ENCODE measurements around the gene MYO9B. TPM values are rescaled to one million over a fixed set of nuclear protein-coding genes. Genes with fewer than 3 reads are reported as not detected.
"Not testable (repeated sequence)": the region's sequence is repeated elsewhere in the genome, so short reads cannot be mapped to it uniquely, and the experiment has no call there.

MYO9B gene
- total RNA-seq, 2 experiments from 2014 or later = 73.1 to 78.6 TPM

GRCh38 chr19:17125728-17126677 lies 50.4 kb downstream of the MYO9B start:
- intact Hi-C loops (cut with micrococcal nuclease) = loop anchor here (1.0 to 5.0 kb wide), 6 partner anchors 9 to 111 kb away; partner anchors contain the start of genes HAUS8 and MYO9B
- Mint-ChIP-seq H3K36me3 (ENCODE audit: low read depth) (peaks cover 7% of the 10 kb centered on the region), H3K4me3 (peak overlapping the region; percentile 72), H3K27ac (peak overlapping the region; percentile 95), H3K27me3 (ENCODE audit: low read depth) (no peaks in the 10 kb centered on the region), H3K4me1 (ENCODE audit: low read depth) (peaks cover 38% of the 10 kb centered on the region), H3K9me3 (no peaks in the 10 kb centered on the region)
- peak; percentile 79 for DNase-seq
- CTCF ChIA-PET = interaction anchor here (0.5 to 1.4 kb wide), 9 partner anchors 8 to 592 kb away, joined by 3 to 5 read pairs (median 3); no protein-coding TSS in a partner anchor

GRCh38 chr19:17127671-17128070 lies 52.1 kb downstream of the MYO9B start:
- Mint-ChIP-seq H3K4me1 (ENCODE audit: low read depth) (peaks cover 33% of the 10 kb centered on the region), H3K27me3 (ENCODE audit: low read depth) (no peaks in the 10 kb centered on the region), H3K27ac (no peak overlapping the region), H3K9me3 (no peaks in the 10 kb centered on the region), H3K36me3 (ENCODE audit: low read depth) (peaks cover 6% of the 10 kb centered on the region), H3K4me3 (no peak overlapping the region)
- CTCF ChIA-PET = no interaction called here
- intact Hi-C loops (cut with micrococcal nuclease) = loop anchor here (5.0 kb wide), 1 partner anchor 110 kb away; no protein-coding TSS in a partner anchor
- DNase-seq = no peak

GRCh38 chr19:17128403-17128802 lies 52.8 kb downstream of the MYO9B start:
- CTCF ChIA-PET = no interaction called here
- intact Hi-C loops (cut with micrococcal nuclease) = loop anchor here (5.0 kb wide), 1 partner anchor 109 kb away; no protein-coding TSS in a partner anchor
- DNase-seq = no peak
- Mint-ChIP-seq H3K36me3 (ENCODE audit: low read depth) (peaks cover 6% of the 10 kb centered on the region), H3K27me3 (ENCODE audit: low read depth) (no peaks in the 10 kb centered on the region), H3K4me1 (ENCODE audit: low read depth) (peaks cover 33% of the 10 kb centered on the region), H3K4me3 (no peak overlapping the region), H3K27ac (no peak overlapping the region), H3K9me3 (no peaks in the 10 kb centered on the region)

GRCh38 chr19:17128820-17129219 lies 53.2 kb downstream of the MYO9B start:
- no peak for DNase-seq
- Mint-ChIP-seq H3K27ac (no peak overlapping the region), H3K4me3 (no peak overlapping the region), H3K9me3 (no peaks in the 10 kb centered on the region), H3K4me1 (ENCODE audit: low read depth) (peaks cover 33% of the 10 kb centered on the region), H3K36me3 (ENCODE audit: low read depth) (peaks cover 6% of the 10 kb centered on the region), H3K27me3 (ENCODE audit: low read depth) (no peaks in the 10 kb centered on the region)
- intact Hi-C loops (cut with micrococcal nuclease) = loop anchor here (5.0 kb wide), 1 partner anchor 108 kb away; no protein-coding TSS in a partner anchor
- CTCF ChIA-PET = no interaction called here

GRCh38 chr19:17129377-17129776 lies 53.8 kb downstream of the MYO9B start:
- intact Hi-C loops (cut with micrococcal nuclease) = loop anchor here (5.0 kb wide), 1 partner anchor 108 kb away; no protein-coding TSS in a partner anchor
- CTCF ChIA-PET = no interaction called here
- no peaks in the 10 kb centered on the region for H3K27me3 Mint-ChIP-seq (ENCODE audit: low read depth)
- no peak overlapping the region for H3K4me3 Mint-ChIP-seq
- peaks cover 6% of the 10 kb centered on the region for H3K36me3 Mint-ChIP-seq (ENCODE audit: low read depth)
- peaks cover 36% of the 10 kb centered on the region for H3K4me1 Mint-ChIP-seq (ENCODE audit: low read depth)
- H3K27ac Mint-ChIP-seq = no peak overlapping the region
- no peaks in the 10 kb centered on the region for H3K9me3 Mint-ChIP-seq
- DNase-seq = no peak

GRCh38 chr19:17135001-17135853 lies 59.6 kb downstream of the MYO9B start:
- no peak overlapping the region for H3K27ac Mint-ChIP-seq
- peak overlapping the region; percentile 32 for H3K4me3 Mint-ChIP-seq
- intact Hi-C loops (cut with micrococcal nuclease) = loop anchor here (1.0 to 2.0 kb wide), 2 partner anchors 10 to 60 kb away; partner anchors contain the start of genes HAUS8 and MYO9B

GRCh38 chr19:17136021-17136420 lies 60.4 kb downstream of the MYO9B start:
- intact Hi-C loops (cut with micrococcal nuclease) = no loop called here
- CTCF ChIA-PET = interaction anchor here (0.6 to 0.7 kb wide), 2 partner anchors 17 to 34 kb away, joined by 3 read pairs; no protein-coding TSS in a partner anchor
- no peak overlapping the region for H3K27ac Mint-ChIP-seq
- H3K4me1 Mint-ChIP-seq (ENCODE audit: low read depth) = peaks cover 14% of the 10 kb centered on the region
- H3K27me3 Mint-ChIP-seq (ENCODE audit: low read depth) = no peaks in the 10 kb centered on the region
- H3K9me3 Mint-ChIP-seq = no peaks in the 10 kb centered on the region
- no peak overlapping the region for H3K4me3 Mint-ChIP-seq
- DNase-seq = no peak
- peaks cover 8% of the 10 kb centered on the region for H3K36me3 Mint-ChIP-seq (ENCODE audit: low read depth)

More at GRCh38 chr19:17135001-17135853, 59.6 kb downstream of the MYO9B start:
- Mint-ChIP-seq H3K9me3 (no peaks in the 10 kb centered on the region), H3K27me3 (ENCODE audit: low read depth) (no peaks in the 10 kb centered on the region), H3K4me1 (ENCODE audit: low read depth) (peaks cover 17% of the 10 kb centered on the region), H3K36me3 (ENCODE audit: low read depth) (peaks cover 8% of the 10 kb centered on the region)
- CTCF ChIA-PET = interaction anchor here (0.6 to 0.7 kb wide), 2 partner anchors 17 to 33 kb away, joined by 3 read pairs; no protein-coding TSS in a partner anchor
- DNase-seq = peak; percentile 67

GRCh38 chr19:17136617-17137016 lies 61.0 kb downstream of the MYO9B start:
- H3K9me3 Mint-ChIP-seq = no peaks in the 10 kb centered on the region
- no peaks in the 10 kb centered on the region for H3K27me3 Mint-ChIP-seq (ENCODE audit: low read depth)
- H3K4me1 Mint-ChIP-seq (ENCODE audit: low read depth) = peaks cover 14% of the 10 kb centered on the region
- intact Hi-C loops (cut with micrococcal nuclease) = no loop called here
- H3K27ac Mint-ChIP-seq = no peak overlapping the region
- peaks cover 8% of the 10 kb centered on the region for H3K36me3 Mint-ChIP-seq (ENCODE audit: low read depth)
- H3K4me3 Mint-ChIP-seq = no peak overlapping the region
- no peak for DNase-seq
- CTCF ChIA-PET = no interaction called here

- Mint-ChIP-seq H3K9me3 (no peaks in the 10 kb centered on the region), H3K36me3 (ENCODE audit: low read depth) (peaks cover 8% of the 10 kb centered on the region), H3K4me3 (no peak overlapping the region), H3K27me3 (ENCODE audit: low read depth) (no peaks in the 10 kb centered on the region), H3K27ac (no peak overlapping the region), H3K4me1 (ENCODE audit: low read depth) (peaks cover 14% of the 10 kb centered on the region)
- no peak for DNase-seq
- CTCF ChIA-PET = interaction anchor here (0.5 to 0.6 kb wide), 2 partner anchors 147 to 466 kb away, joined by 3 read pairs; no protein-coding TSS in a partner anchor
- intact Hi-C loops (cut with micrococcal nuclease) = no loop called here
Measured at GRCh38 chr19:17137417-17137816, 61.8 kb downstream of the MYO9B start.

GRCh38 chr19:17138052-17138846 lies 62.7 kb downstream of the MYO9B start:
- peaks cover 14% of the 10 kb centered on the region for H3K4me1 Mint-ChIP-seq (ENCODE audit: low read depth)
- CTCF ChIA-PET = interaction anchor here (0.6 kb wide), 1 partner anchor 465 kb away, joined by 3 read pairs; no protein-coding TSS in a partner anchor
- H3K4me3 Mint-ChIP-seq; DNase-seq; intact Hi-C loops (cut with micrococcal nuclease); H3K9me3 Mint-ChIP-seq; H3K36me3 Mint-ChIP-seq (ENCODE audit: low read depth); H3K27me3 Mint-ChIP-seq (ENCODE audit: low read depth); H3K27ac Mint-ChIP-seq: not testable (repeated sequence)

- Mint-ChIP-seq H3K4me3 (no peak overlapping the region), H3K36me3 (ENCODE audit: low read depth) (peaks cover 8% of the 10 kb centered on the region), H3K27me3 (ENCODE audit: low read depth) (no peaks in the 10 kb centered on the region), H3K9me3 (no peaks in the 10 kb centered on the region), H3K4me1 (ENCODE audit: low read depth) (peaks cover 12% of the 10 kb centered on the region), H3K27ac (no peak overlapping the region)
- intact Hi-C loops (cut with micrococcal nuclease) = no loop called here
- no peak for DNase-seq
- CTCF ChIA-PET = interaction anchor here (0.7 kb wide), 1 partner anchor 11 kb away, joined by 3 read pairs; no protein-coding TSS in a partner anchor
Measured at GRCh38 chr19:17138937-17139598, 63.5 kb downstream of the MYO9B start.
